GM19193 (cell line): Measurements from ENCODE around the gene PRKCH.

ENCODE experiments used
- POLR2A ChIP-seq: IDR thresholded peaks from 4 replicates; pipeline ENCODE4 v1.6.1; 2011; ENCODE audit not compliant: insufficient read depth, insufficient read length; ENCODE audit errors: extremely low read depth

Gene PRKCH

GRCh38 chr14:61536661-61537562 is 215.5 kb downstream of the PRKCH start:
- TF ChIP-seq POLR2A, result no peak

GRCh38 chr14:61537563-61538463 is 216.4 kb downstream of the PRKCH start:
- TF ChIP-seq POLR2A, result no peak

GRCh38 chr14:61538464-61539022 is 217.2 kb downstream of the PRKCH start:
- no peak for TF ChIP-seq POLR2A

- TF ChIP-seq POLR2A, result no peak
Measured at GRCh38 chr14:61539631-61540030, 218.3 kb downstream of the PRKCH start.

- no peak for TF ChIP-seq POLR2A
Measured at GRCh38 chr14:61540931-61541330, 219.6 kb downstream of the PRKCH start.

- TF ChIP-seq POLR2A, result no peak
Measured at GRCh38 chr14:61542848-61543790, 221.7 kb downstream of the PRKCH start.

GRCh38 chr14:61543946-61544345 is 222.6 kb downstream of the PRKCH start:
- TF ChIP-seq POLR2A, result no peak

GRCh38 chr14:61544448-61545330 is 223.3 kb downstream of the PRKCH start:
- TF ChIP-seq POLR2A, result no peak

GRCh38 chr14:61545726-61546455 is 224.5 kb downstream of the PRKCH start:
- TF ChIP-seq POLR2A, result no peak

GRCh38 chr14:61547186-61548069 is 226.0 kb downstream of the PRKCH start:
- TF ChIP-seq POLR2A, result no peak

- TF ChIP-seq POLR2A, result no peak
Measured at GRCh38 chr14:61549425-61549824, 228.0 kb downstream of the PRKCH start.

- TF ChIP-seq POLR2A, result no peak
Measured at GRCh38 chr14:61551384-61551783, 230.0 kb downstream of the PRKCH start.
